ENCODE results near the gene LRRC15.

GRCh38 chr3:194314388-194315068, 55.0 kb downstream of the LRRC15 start:
- TF ChIP-seq CTCF (IDR thresholded peaks at IDR 0.05) (no peak), POLR2AphosphoS5 (IDR thresholded peaks at IDR 0.05) (no peak), EP300 (IDR thresholded peaks at IDR 0.05; ENCODE audit: low read depth) (no peak), POLR2A (IDR thresholded peaks at IDR 0.05) (no peak)

All from transverse colon (tissue), 4 donors.